Fibroblast of pulmonary artery (primary cell): Measurements from ENCODE around the gene GRIA4.

Source experiments
- DNase-seq: peaks from one replicate; pipeline ENCODE4 v3.0.0-alpha.2; 2010; ENCODE audit warnings: low read depth
- H3K4me3 ChIP-seq: replicated peaks from 2 replicates; pipeline ENCODE4 v1.5.1; 2011; ENCODE audit warnings: low read depth, mild to moderate bottlenecking, control low read depth, low read length, moderate library complexity
- TF ChIP-seq, protein P1 (sequence below): IDR thresholded peaks from 2 replicates; pipeline ENCODE4 v1.5.1; 2011; ENCODE audit warnings: mild to moderate bottlenecking, control low read depth, low read length, inconsistent platforms; ENCODE audit errors: missing control alignments

The GRIA4 gene

DNA sequence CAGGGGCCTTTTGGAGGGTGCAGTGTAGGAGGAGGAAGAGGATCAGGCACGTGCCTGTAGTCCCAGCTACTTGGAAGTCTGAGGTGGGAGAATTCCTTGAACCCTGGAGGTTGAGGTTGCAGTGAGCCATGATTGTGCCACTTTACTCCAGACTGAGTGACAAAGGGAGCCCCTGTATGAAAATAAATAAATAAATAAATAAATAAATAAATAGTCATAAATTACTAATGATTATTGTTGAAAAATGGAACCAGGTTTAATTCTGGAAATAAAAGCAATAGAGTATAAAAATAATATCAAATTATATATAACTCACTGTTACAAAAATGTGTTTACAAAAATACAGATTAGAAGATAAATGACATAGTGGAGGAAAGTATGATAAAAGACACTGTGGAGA lies 37.9 kb downstream of the GRIA4 start:
- TF ChIP-seq, protein P1, sequence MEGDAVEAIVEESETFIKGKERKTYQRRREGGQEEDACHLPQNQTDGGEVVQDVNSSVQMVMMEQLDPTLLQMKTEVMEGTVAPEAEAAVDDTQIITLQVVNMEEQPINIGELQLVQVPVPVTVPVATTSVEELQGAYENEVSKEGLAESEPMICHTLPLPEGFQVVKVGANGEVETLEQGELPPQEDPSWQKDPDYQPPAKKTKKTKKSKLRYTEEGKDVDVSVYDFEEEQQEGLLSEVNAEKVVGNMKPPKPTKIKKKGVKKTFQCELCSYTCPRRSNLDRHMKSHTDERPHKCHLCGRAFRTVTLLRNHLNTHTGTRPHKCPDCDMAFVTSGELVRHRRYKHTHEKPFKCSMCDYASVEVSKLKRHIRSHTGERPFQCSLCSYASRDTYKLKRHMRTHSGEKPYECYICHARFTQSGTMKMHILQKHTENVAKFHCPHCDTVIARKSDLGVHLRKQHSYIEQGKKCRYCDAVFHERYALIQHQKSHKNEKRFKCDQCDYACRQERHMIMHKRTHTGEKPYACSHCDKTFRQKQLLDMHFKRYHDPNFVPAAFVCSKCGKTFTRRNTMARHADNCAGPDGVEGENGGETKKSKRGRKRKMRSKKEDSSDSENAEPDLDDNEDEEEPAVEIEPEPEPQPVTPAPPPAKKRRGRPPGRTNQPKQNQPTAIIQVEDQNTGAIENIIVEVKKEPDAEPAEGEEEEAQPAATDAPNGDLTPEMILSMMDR: no peak
- H3K4me3 ChIP-seq: no peak overlapping the region

DNA sequence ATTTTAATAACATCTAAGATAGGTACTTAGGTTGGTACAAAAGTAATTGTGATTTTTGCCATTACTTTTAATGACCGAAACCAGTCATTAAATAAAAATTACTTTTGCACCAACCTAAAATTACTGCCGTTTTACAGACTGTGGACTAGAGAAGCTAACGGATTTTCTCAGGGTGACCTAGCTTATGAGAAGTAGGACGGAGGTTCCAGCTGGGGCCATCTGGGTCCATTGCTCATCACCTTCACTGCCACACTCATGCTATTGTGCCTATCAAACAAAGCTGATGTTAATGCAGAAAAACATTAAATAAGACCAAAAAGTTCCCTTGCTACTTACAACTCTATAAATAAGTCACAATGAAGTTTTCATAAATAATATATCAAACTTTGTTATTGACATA lies 38.9 kb downstream of the GRIA4 start:
- H3K4me3 ChIP-seq: no peak overlapping the region
- DNase-seq: no peak
- TF ChIP-seq, protein P1: no peak

More for the DNA sequence above, 37.9 kb downstream of the GRIA4 start:
- DNase-seq: no peak

DNA sequence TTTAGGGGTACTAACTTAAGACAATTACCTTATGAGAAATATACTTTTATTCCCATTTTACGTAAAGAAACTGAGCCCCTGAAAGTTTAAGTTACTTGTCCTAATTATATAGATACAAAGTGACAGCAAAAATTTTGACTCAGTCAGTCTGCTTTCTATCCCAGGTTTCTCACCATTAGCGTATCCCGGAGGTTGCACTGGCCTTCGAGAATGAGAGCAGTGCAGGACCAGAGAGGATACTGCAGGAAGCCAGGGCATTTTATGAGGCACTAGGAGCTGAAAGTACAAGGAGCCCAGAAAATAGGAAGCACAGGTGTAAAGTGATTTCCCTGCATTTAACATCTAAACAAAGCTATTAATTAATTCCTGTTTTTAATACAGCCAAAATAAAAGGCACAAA lies 55.4 kb downstream of the GRIA4 start:
- no peak overlapping the region for H3K4me3 ChIP-seq
- no peak for DNase-seq
- TF ChIP-seq, protein P1: no peak

DNA sequence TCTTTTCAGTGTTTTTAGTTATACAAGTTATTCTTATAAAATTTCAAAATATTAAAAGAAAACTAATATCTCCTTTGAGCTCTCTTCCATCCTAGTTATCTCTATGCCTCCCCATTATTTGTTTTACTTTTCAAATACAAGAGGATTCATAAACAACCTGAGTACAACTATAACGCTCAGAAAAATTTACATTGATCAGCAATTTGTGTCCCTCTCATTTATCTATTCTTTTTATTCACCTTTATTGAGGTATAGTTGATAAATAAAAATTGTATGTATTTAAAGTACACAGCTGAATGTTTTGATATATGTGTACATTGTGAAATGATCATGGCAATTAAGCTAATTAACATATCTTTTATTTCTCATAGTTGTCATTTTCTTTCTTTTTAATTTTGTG lies 57.6 kb downstream of the GRIA4 start:
- TF ChIP-seq, protein P1: no peak

DNA sequence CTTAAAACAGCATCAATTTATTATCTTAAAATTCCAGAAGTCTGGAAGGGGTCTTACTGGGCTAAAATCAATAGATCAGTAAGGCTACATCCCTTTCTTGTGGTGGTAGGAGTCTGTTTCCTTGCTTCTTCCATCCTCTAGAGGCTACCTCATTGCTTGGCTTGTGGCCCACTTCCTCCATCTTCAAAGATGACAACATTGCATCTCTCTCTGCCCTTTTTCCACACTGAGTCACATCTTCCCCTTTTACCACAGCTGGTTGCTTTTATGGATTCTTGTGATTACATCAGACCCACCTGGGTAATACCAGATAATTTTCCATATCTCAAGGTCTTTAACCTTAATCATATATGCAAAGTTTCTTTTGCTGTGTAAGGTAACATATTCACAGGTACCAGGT lies 60.9 kb downstream of the GRIA4 start:
- DNase-seq: no peak

More for the DNA sequence above, 57.6 kb downstream of the GRIA4 start:
- no peak for DNase-seq
- no peak overlapping the region for H3K4me3 ChIP-seq

DNA sequence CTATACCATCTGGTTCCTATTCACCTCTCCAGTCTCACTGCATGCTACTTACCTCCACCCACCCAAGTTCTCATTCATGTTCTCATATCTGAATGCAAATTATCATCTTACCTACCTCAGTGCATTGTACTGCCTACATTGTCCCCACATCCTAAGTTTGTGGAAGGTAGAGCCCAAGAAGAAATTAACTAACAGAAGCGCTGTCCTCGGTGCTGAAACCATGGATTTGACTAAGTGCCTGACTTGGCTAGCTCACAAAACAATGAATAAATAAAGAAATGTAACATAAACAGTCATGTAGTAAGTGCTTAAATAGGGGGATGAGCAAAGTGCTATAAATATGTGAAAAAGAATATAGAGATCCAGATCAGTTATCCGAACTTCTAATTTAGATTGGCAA lies 63.2 kb downstream of the GRIA4 start:
- TF ChIP-seq, protein P1: no peak
- no peak overlapping the region for H3K4me3 ChIP-seq
- peak; percentile 75 for DNase-seq

More for the DNA sequence above, 60.9 kb downstream of the GRIA4 start:
- TF ChIP-seq, protein P1: no peak
- H3K4me3 ChIP-seq: no peak overlapping the region

DNA sequence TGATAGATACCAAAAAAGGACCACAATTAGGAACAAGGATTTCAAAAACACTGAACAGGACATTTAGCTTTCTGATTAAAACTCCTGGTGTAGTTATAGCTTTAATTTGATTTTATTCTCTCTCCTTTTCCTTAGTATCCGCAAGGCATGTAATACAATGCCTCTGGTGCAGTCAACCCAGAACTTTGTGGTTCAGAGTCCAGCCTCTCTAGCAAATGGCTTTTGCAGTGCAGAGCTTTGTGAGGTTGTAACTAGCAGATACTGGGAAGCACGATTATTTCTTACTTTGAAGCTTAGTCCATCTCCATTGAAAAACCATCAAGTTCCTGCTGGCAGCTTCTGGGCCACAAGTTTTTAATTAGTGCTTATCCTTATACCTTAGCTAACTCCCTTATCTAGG lies 79.8 kb downstream of the GRIA4 start:
- no peak overlapping the region for H3K4me3 ChIP-seq
- DNase-seq: no peak
- TF ChIP-seq, protein P1: no peak
